Iris pigment epithelial cell (primary cell): Measurements from ENCODE around the gene ALOX5AP.

ENCODE experiments used
- DNase-seq: peaks from one replicate; pipeline ENCODE4 v3.0.0-alpha.2; 2011; ENCODE audit warnings: low read depth

The ALOX5AP gene

DNA sequence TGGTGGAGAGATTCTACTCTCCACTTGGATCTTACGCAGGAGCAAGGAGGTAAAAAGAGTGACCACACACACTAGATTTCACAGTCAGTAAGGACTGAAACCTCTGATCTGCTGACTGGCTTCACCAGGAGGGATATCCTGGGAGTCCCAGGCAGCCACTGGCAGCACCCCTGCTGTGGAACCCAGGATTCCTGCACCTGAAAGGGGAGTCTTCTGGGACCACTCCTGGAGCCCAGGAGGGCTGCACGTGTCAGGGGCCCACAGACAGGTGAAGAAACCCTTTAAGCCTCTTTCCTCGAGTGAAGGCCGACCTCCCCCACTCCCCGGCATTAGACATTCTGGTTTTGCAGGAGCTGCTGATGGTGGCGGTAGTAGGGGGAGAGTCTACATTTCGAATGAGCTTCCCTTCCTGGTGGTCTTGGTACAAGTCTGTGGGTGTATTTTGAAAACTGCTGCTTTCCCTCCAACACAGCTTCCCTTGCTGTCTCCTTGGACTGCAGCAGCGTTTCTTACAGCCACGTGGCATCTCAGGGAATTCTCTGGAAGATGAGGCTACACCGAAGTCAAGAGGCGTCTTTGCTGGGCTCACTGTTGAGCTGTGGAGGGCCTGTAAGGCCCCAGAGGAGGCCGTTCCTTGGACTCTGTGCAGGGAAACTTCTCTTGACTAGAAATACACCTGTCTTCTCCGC is 62.6 kb downstream of the ALOX5AP start:
- no peak for DNase-seq

DNA sequence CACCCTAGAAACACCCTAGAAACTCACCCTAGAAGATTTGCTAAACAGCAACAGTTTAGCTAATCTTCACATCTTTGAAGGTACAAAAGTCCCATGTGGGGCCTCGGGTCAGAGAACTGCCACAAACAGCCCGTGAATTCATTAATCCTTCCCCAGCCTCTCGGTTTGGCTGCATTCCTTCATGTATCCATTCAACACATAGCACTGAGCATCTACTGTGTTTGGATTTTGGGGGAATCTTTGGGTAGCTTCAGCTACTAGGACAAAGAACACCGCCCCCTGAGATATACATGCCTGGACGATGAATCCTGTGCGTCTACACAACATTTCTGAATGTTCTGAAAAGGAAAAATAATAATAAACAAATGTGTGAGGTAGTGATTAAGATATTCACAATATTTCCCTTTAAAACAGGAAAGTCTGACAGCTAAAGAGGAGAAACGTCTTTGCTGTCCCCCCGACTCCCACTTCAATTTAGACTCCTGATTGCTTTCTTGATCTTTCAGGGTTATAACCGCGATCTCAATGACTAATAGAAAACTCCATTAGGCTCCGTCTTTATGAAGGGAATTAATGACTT is 63.5 kb downstream of the ALOX5AP start:
- DNase-seq, result peak; percentile 75

DNA sequence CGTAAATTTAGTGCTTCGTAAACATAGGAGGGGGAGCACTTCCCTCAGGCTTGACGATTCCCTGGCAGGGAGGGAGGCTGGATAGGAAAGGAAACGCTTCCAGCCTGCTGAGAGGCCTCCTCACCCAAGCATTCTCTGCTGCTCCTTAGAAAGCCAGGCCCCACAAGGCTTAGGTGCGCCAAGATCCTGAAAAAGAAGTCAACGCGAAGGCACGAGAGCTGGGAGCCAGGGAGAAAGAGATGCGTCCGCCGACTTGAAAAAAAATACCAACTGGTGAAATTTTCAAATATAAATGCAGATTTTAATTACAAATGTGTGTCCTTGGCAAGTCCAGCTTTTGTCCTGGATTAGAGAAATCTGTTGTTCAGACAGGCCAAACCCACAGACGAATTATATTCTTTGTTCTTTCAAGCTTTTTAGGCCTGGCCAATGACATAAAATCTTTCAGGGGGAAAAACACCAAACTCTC is 64.0 kb downstream of the ALOX5AP start:
- DNase-seq, result peak; percentile 38

- DNase-seq, result no peak
Observed at GRCh38 chr13:30800107-30800506, 64.8 kb downstream of the ALOX5AP start.

- no peak for DNase-seq
Observed at GRCh38 chr13:30802501-30802900, 67.2 kb downstream of the ALOX5AP start.

- DNase-seq, result peak; percentile 67
Observed at GRCh38 chr13:30802953-30803478, 67.7 kb downstream of the ALOX5AP start.

- no peak for DNase-seq
Observed at GRCh38 chr13:30803749-30804148, 68.4 kb downstream of the ALOX5AP start.

- no peak for DNase-seq
Observed at GRCh38 chr13:30804474-30804873, 69.1 kb downstream of the ALOX5AP start.

DNA sequence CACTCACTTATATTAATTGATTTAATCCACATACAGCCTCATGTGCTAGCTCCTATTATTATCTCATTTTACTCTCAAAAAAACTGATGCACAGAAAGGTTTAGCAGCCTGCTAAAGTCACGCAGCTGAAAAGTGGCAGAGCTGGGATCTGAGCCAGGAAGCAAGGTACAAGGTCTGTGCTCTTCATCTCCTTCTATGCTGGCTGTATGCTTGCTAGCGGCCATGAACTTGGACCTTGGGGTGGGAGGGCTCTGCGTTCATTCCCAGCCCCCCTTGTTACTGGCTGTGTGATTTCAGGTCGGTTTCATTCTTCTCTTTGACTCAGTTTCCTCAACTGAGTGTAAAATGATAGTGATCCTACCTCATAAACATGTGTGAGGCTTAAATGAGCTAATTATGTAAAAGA is 69.8 kb downstream of the ALOX5AP start:
- no peak for DNase-seq

DNA sequence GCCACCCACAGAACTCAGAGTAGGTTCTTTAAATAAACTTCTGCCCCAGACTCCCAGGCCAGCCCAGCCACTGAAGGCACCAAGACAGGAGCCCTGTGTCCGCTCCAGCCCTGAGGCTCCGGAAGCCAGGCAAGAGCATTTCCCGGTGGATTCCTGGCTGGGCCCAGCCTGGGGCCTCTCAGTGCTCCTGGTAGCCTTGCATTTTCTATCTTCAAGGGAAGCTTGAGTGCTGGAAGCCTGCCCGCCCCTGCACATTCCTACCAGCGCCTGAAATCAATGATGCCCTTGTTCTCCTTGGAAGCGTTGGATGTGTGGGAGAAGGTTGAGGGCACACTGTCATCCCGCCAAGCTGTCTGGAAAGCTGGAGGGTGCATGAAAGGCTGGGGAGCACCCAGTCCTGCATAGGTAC is 70.3 kb downstream of the ALOX5AP start:
- DNase-seq, result no peak

- peak; percentile 85 for DNase-seq
Observed at GRCh38 chr13:30806784-30807183, 71.4 kb downstream of the ALOX5AP start.

DNA sequence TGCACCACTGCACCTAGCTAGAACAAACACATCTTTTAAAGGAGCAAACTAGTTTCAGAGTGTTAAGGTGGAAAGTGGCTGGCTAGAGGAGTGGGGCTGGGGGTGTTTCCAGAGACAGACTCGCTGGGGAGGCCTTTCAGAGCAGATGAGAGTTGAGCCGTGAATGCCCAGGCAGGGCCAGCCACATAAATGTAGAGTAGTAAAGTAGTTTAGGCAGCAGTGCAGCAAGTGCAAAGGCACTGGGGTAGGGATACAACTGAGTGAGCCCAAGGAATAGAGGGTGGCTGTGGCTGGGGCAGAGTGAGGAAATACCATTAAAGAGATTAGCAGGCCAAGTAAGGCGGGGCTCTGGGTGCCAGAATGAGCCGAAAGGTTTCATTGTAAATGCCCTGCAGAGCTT is 72.0 kb downstream of the ALOX5AP start:
- no peak for DNase-seq

DNA sequence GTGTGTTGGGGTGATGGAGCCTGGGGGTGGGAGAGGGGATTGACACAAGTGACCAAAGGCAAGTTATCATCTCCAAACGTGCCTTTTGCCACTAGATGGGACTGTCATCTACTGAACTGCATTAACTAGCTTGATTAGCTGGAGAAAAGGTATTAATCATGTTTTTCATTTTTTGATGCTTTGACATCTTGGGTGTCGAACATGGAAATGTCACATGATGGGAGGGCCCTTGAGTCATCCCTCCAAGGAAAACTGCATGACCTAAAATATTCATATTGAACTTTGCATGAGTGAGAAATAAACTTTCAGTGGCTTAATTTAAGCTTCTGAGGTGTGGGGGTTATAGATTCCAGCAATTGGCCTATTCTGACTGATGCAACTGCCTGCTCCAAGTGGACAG is 73.3 kb downstream of the ALOX5AP start:
- DNase-seq, result no peak

DNA sequence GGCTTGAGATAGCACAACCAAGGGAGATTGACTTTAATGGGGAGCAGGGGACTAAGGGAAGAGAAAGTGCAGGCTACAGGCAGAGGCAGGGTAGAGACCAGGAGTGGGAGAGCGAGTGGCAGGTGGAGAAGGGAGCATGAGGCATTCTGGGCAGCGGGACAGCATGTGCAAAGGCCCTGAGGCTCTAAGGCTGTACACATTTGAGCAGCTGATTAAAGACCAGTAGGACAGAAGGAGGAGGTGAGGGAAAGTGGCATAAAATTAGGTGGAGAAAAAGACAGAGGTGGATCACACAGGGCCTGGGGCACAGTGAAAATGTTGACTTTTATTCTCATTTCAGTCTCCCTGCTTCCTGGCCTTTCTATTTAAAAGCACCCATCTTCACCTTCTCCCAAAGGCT is 74.4 kb downstream of the ALOX5AP start:
- no peak for DNase-seq

DNA sequence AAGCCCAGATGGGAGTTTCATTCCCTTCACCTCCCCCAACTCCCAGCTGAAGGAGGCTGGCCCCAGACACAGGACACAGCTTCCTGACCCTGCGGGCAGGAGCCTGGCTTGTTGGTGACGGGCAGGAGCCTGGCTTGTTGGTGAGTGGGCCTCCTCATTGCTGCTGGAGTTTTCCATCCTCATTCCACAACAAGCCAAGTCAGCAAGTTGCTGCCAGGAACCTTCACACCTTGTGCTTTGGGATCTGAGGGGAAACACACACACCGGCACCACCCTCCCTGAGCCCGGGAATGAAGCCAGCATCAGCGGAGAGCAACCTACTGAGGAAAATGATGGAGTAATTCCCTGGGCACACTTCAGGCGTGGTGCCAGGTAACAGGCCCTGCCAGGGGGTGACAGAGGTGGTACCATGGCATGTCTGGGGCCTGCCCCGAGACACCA is 74.9 kb downstream of the ALOX5AP start:
- no peak for DNase-seq

DNA sequence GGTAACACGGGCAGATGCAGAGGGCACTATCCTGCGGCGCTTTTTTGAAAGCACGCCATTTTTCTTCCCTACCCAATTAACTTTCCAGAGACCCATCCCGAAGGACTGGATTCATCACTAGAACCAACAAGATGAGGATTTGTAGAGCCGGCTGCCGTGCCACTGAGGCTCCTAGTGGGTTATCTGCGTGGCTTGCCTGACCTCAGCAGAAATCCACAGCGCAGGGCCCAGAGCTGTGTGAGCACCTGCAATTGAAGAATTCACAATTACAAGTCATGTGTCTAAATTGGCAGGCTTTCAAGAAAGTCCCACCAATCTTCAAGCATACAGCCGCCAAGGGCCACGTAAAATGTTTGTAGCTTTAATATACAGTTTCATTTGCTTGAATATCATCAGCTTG is 75.5 kb downstream of the ALOX5AP start:
- no peak for DNase-seq
